ENCODE data around the gene ATP6V0B. TPM values are rescaled to one million over a fixed set of nuclear protein-coding genes. Genes with fewer than 3 reads are reported as not detected.
A peak's percentile ranks its signal among the peaks of the same experiment; 100 is the strongest.

Gene ATP6V0B
- total and polyA plus RNA-seq, 2 of the 8 experiments (the other 6 are each of a cell fraction or from before 2014, with no cell fraction given): 105 to 308 TPM

GRCh38 chr1:43969746-43970466, 4.9 kb upstream of the ATP6V0B start, which contains the start of gene DPH2 (continued):
- TF ChIP-seq YY1 (IDR thresholded peaks at IDR 0.05; ENCODE audit: low read depth, low read length) (no peak), BACH1 (IDR thresholded peaks at IDR 0.05; ENCODE audit: low read length) (no peak), EGR1 (IDR thresholded peaks at IDR 0.05; ENCODE audit: borderline replicate concordance, low read depth, low read length) (no peak), MAFK (IDR thresholded peaks at IDR 0.05; ENCODE audit: low read depth, low read length) (no peak), NANOG (IDR thresholded peaks at IDR 0.05; ENCODE audit: insufficient read depth, low read depth, low read length, poor library complexity, severe bottlenecking) (no peak), SIN3A (conservative IDR thresholded peaks at IDR 0.05 in 1 of 2, IDR thresholded peaks at IDR 0.05 in 1 of 2; ENCODE audit: low read depth in 1 of 2, low read length in 2 of 2) (peak; percentile 97; a peak in 3 of 4 replicates), CREB1 (IDR thresholded peaks at IDR 0.05) (peak; percentile 44; the same call in 1 of the 2 replicates), KDM5A (IDR thresholded peaks at IDR 0.05; ENCODE audit: low read length) (peak; percentile 48; the same call in 1 of the 2 replicates), ASH2L (IDR thresholded peaks at IDR 0.05; ENCODE audit: low read length) (no peak), SP2 (IDR thresholded peaks at IDR 0.05; ENCODE audit: low read length) (peak; percentile 38; the same call in 1 of the 2 replicates), USF2 (IDR thresholded peaks at IDR 0.05; ENCODE audit: low read length) (peak; percentile 25; the same call in 1 of the 2 replicates), CBX5 (IDR thresholded peaks at IDR 0.05; ENCODE audit: low read depth, low read length) (no peak), SP1 (IDR thresholded peaks at IDR 0.05; ENCODE audit: low read depth, low read length) (peak; percentile 90), GABPA (IDR thresholded peaks at IDR 0.05; ENCODE audit: borderline replicate concordance, insufficient read depth, low read length) (peak; percentile 92), CEBPB (IDR thresholded peaks at IDR 0.05; ENCODE audit: low read depth, low read length) (no peak), RFX5 (IDR thresholded peaks at IDR 0.05; ENCODE audit: borderline replicate concordance, low read depth, low read length) (no peak), RBBP5 (IDR thresholded peaks at IDR 0.05; ENCODE audit: borderline replicate concordance, low read depth, low read length) (no peak), CTBP2 (IDR thresholded peaks at IDR 0.05; ENCODE audit: borderline replicate concordance, insufficient read depth, insufficient read length, low read length) (no peak), TEAD4 (IDR thresholded peaks at IDR 0.05; ENCODE audit: low read depth, low read length) (no peak), HDAC6 (IDR thresholded peaks at IDR 0.05; ENCODE audit: low read depth, low read length) (no peak)
- TF ChIP-seq, protein P1, sequence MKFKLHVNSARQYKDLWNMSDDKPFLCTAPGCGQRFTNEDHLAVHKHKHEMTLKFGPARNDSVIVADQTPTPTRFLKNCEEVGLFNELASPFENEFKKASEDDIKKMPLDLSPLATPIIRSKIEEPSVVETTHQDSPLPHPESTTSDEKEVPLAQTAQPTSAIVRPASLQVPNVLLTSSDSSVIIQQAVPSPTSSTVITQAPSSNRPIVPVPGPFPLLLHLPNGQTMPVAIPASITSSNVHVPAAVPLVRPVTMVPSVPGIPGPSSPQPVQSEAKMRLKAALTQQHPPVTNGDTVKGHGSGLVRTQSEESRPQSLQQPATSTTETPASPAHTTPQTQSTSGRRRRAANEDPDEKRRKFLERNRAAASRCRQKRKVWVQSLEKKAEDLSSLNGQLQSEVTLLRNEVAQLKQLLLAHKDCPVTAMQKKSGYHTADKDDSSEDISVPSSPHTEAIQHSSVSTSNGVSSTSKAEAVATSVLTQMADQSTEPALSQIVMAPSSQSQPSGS (IDR thresholded peaks at IDR 0.05; ENCODE audit: low read length): no peak
- TF ChIP-seq, protein P2, sequence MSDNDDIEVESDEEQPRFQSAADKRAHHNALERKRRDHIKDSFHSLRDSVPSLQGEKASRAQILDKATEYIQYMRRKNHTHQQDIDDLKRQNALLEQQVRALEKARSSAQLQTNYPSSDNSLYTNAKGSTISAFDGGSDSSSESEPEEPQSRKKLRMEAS (IDR thresholded peaks at IDR 0.05): peak; percentile 90
